Measurements from ENCODE around the gene DDX17. TPM values are rescaled to one million over a fixed set of nuclear protein-coding genes. Genes with fewer than 3 reads are reported as not detected.
A peak's percentile ranks its signal among the peaks of the same experiment; 100 is the strongest.

The DDX17 gene
- total and polyA plus RNA-seq, 4 experiments from 2014 or later: 10.0 to 960 (median 486) TPM

DNA sequence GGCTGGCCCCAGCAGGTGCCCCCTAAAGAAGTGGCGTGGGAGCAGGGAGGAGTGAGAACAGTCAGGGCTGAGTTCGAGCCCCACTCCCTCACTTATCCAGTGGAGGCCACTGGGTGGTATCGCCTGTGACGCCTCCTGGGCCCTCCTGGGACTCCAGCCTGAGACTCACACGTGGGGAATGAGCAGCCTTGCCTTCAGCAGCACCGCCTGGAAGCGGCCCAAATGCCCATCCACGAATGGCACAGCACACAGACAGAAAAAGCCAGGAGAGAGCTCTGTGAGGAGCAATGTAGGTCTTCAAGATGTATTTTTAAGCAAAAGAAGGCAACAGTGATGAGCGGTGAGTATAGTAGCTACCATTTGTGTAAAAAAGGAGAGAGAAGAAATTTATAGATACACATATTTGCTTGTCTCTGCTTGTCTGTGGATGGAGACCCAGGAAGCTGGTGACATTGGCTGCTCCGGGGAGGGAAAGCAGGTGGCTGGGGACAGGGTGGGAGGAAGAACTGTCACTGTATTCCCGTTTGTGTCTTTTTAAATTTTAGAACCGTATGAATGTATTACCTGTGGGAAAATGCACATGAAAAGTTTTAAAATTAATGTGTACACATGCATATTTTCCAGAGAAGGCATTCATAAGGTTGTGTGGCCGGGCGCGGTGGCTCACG lies 64.4 kb downstream of the DDX17 start:
- intact Hi-C loops (cut with micrococcal nuclease): no loop called here
- no peaks in the 10 kb centered on the region for H3K27me3 ChIP-seq (ENCODE audit: insufficient read depth, low read length)
- ChIA-PET POLR2A (ENCODE audit: partially characterized antibody) (no interaction called here), CTCF (ENCODE audit: partially characterized antibody) (no interaction called here)
- Mint-ChIP-seq H3K4me1 (no peaks in the 10 kb centered on the region), H3K27me3 (peaks cover 6 to 15% of the 10 kb centered on the region in 2 donors), H3K4me3 (no peak overlapping the region), H3K36me3 (no peaks in the 10 kb centered on the region), H3K27ac (no peak overlapping the region), H3K9me3 (peaks cover 0 to 3% (median 0%) of the 10 kb centered on the region in 8 donors)
- no peak for DNase-seq
- H3K4me3 ChIP-seq (ENCODE audit: low read length in 2 of 2): no peak overlapping the region
- no peaks in the 10 kb centered on the region for H3K9me3 ChIP-seq (ENCODE audit: control insufficient read depth in 1 of 2, low read length in 2 of 2)
- H3K4me1 ChIP-seq (ENCODE audit: insufficient read depth, low read length): no peaks in the 10 kb centered on the region
- no peak overlapping the region for H3K27ac ChIP-seq (ENCODE audit: low read depth, low read length)
- no peaks in the 10 kb centered on the region for H3K36me3 ChIP-seq (ENCODE audit: insufficient read depth, low read length)

DNA sequence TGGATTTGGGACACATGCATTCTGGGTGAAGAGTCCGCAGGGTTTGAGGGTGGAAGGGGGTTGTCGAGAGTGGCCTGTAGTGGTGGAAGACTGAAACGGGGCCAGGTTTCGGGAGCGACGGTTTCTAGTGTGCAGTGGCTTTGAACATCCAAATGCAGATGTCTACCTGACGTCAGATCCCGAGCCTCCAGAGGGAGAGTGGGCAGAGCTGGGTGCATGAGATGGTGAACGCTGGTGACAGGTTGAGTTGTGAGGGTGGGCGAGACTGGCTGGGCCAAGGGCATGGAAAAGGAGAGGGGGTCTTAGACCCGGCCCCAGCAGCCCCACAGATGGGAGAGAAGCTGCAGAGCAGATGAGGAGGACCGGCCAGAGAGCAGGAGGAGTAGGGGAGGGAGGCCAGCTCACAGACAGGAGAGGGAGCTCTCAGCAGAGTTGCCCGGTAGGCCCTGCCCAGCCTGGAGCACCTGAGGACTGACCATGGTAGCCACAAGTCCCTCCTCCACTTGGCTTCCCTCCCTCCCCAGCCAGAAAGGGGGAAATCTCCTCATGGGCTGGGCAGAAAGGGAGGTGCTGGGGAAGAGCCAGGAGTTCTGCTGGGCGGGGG lies 65.3 kb downstream of the DDX17 start:
- Histone ChIP-seq H3K9me3 (ENCODE audit: control insufficient read depth in 1 of 2, low read length in 2 of 2) (no peaks in the 10 kb centered on the region), H3K27ac (ENCODE audit: low read depth, low read length) (no peak overlapping the region), H3K4me3 (ENCODE audit: low read length in 2 of 2) (no peak overlapping the region), H3K36me3 (ENCODE audit: insufficient read depth, low read length) (no peaks in the 10 kb centered on the region), H3K27me3 (ENCODE audit: insufficient read depth, low read length) (no peaks in the 10 kb centered on the region), H3K4me1 (ENCODE audit: insufficient read depth, low read length) (no peaks in the 10 kb centered on the region)
- Mint-ChIP-seq H3K9me3 (peaks cover 0 to 3% (median 0%) of the 10 kb centered on the region in 8 donors), H3K27ac (peak overlapping the region in 1 of 7 donors; percentile 27), H3K4me3 (no peak overlapping the region), H3K4me1 (no peaks in the 10 kb centered on the region), H3K27me3 (peaks cover 6 to 17% of the 10 kb centered on the region in 2 donors), H3K36me3 (no peaks in the 10 kb centered on the region)
- ChIA-PET CTCF (ENCODE audit: partially characterized antibody) (no interaction called here), POLR2A (ENCODE audit: partially characterized antibody) (no interaction called here)
- DNase-seq: no peak
- intact Hi-C loops (cut with micrococcal nuclease): no loop called here

DNA sequence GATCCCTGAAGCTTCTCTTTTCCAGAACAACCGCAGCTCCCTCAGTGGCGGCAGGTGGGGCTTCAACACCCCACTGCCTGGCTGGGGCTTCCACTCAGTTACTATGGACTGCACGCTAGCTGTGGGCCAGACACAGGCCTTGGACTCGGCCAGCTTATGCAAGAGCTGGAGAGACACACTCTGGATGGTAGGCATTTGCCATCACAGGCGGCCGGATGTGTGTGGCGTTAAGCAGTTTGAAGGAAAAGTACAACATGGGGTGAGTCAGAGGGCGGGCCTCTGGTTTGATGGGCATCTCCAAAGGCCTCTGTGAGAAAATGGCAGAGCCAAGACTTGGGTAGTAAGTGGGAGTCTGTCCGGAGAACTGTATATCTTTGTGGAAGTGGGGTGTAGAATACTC lies 68.7 kb downstream of the DDX17 start:
- Mint-ChIP-seq H3K36me3 (no peaks in the 10 kb centered on the region), H3K27ac (peak overlapping the region in 1 of 7 donors; percentile 30), H3K4me3 (no peak overlapping the region), H3K27me3 (peaks cover 6 to 8% of the 10 kb centered on the region in 2 donors), H3K9me3 (peaks cover 0 to 2% (median 0%) of the 10 kb centered on the region in 8 donors), H3K4me1 (no peaks in the 10 kb centered on the region)
- Histone ChIP-seq H3K27me3 (ENCODE audit: insufficient read depth, low read length) (no peaks in the 10 kb centered on the region), H3K4me3 (ENCODE audit: low read length in 2 of 2) (no peak overlapping the region), H3K36me3 (ENCODE audit: insufficient read depth, low read length) (no peaks in the 10 kb centered on the region), H3K9me3 (ENCODE audit: control insufficient read depth in 1 of 2, low read length in 2 of 2) (no peaks in the 10 kb centered on the region), H3K27ac (ENCODE audit: low read depth, low read length) (no peak overlapping the region), H3K4me1 (ENCODE audit: insufficient read depth, low read length) (no peaks in the 10 kb centered on the region)
- CTCF ChIA-PET (ENCODE audit: partially characterized antibody): no interaction called here
- no peak for DNase-seq
- intact Hi-C loops (cut with micrococcal nuclease): no loop called here
- POLR2A ChIA-PET (ENCODE audit: partially characterized antibody): no interaction called here

DNA sequence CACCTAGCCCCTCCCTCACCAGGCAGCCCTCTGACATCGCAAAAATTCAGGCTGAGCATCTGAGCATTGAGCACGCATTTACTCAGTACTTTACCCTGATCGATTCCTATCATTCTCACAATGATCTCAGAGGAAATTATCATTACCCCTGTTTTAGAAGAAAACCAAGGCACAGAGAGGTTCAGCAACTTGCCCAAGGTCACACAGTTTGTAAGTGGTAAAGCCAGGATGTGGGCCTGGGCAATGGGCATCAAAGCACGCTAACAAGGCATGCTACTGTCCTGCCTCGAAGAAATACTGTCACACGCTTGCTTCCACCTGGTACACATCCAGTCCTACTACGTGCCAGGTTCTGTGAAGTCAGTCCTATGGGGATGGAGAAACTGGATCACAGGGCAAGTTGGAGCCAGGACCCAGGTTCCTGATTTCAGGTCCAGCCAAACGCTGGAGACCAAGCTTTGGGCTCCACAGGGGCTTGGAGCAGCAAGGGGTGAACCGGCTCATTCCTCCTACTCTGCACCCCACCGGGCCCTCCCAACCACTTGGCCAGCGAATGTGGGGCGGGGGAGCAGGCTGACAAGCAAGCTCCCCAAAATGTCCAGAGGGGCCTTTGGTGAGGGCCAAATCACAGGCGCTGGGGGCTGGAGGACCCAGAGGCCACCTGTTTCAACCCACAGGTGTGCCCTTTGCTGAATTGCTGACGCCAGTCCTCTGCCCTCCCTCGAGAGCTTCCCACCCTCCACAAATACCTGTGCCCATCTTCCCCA lies 69.3 kb downstream of the DDX17 start:
- Histone ChIP-seq H3K4me3 (ENCODE audit: low read length in 2 of 2) (no peak overlapping the region), H3K27ac (ENCODE audit: low read depth, low read length) (no peak overlapping the region), H3K4me1 (ENCODE audit: insufficient read depth, low read length) (no peaks in the 10 kb centered on the region), H3K36me3 (ENCODE audit: insufficient read depth, low read length) (no peaks in the 10 kb centered on the region), H3K9me3 (ENCODE audit: control insufficient read depth in 1 of 2, low read length in 2 of 2) (no peaks in the 10 kb centered on the region), H3K27me3 (ENCODE audit: insufficient read depth, low read length) (no peaks in the 10 kb centered on the region)
- H3K27me3 Mint-ChIP-seq: peaks cover 6 to 8% of the 10 kb centered on the region in 2 donors
- CTCF ChIA-PET (ENCODE audit: partially characterized antibody): no interaction called here
- H3K27ac Mint-ChIP-seq: no peak overlapping the region
- no peak overlapping the region for H3K4me3 Mint-ChIP-seq
- no peaks in the 10 kb centered on the region for H3K36me3 Mint-ChIP-seq
- POLR2A ChIA-PET (ENCODE audit: partially characterized antibody): no interaction called here
- H3K9me3 Mint-ChIP-seq: peaks cover 0 to 2% (median 0%) of the 10 kb centered on the region in 8 donors
- intact Hi-C loops (cut with micrococcal nuclease): no loop called here
- DNase-seq: no peak
- no peaks in the 10 kb centered on the region for H3K4me1 Mint-ChIP-seq

- Mint-ChIP-seq H3K27ac (peak overlapping the region in 1 of 7 donors; percentile 43), H3K4me1 (no peaks in the 10 kb centered on the region), H3K27me3 (peaks cover 6 to 8% of the 10 kb centered on the region in 2 donors), H3K9me3 (peaks cover 0 to 2% (median 0%) of the 10 kb centered on the region in 8 donors), H3K4me3 (no peak overlapping the region), H3K36me3 (no peaks in the 10 kb centered on the region)
- ChIA-PET CTCF (ENCODE audit: partially characterized antibody) (no interaction called here), POLR2A (ENCODE audit: partially characterized antibody) (no interaction called here)
- intact Hi-C loops (cut with micrococcal nuclease): no loop called here
- Histone ChIP-seq H3K4me3 (ENCODE audit: low read length in 2 of 2) (no peak overlapping the region), H3K27ac (ENCODE audit: low read depth, low read length) (no peak overlapping the region), H3K9me3 (ENCODE audit: control insufficient read depth in 1 of 2, low read length in 2 of 2) (no peaks in the 10 kb centered on the region), H3K27me3 (ENCODE audit: insufficient read depth, low read length) (no peaks in the 10 kb centered on the region), H3K36me3 (ENCODE audit: insufficient read depth, low read length) (no peaks in the 10 kb centered on the region), H3K4me1 (ENCODE audit: insufficient read depth, low read length) (no peaks in the 10 kb centered on the region)
- no peak for DNase-seq
Observed at GRCh38 chr22:38435965-38436364, 70.1 kb downstream of the DDX17 start.

- intact Hi-C loops (cut with micrococcal nuclease): no loop called here
- Histone ChIP-seq H3K4me3 (ENCODE audit: low read length in 2 of 2) (no peak overlapping the region), H3K27ac (ENCODE audit: low read depth, low read length) (no peak overlapping the region), H3K9me3 (ENCODE audit: control insufficient read depth in 1 of 2, low read length in 2 of 2) (no peaks in the 10 kb centered on the region), H3K27me3 (ENCODE audit: insufficient read depth, low read length) (no peaks in the 10 kb centered on the region), H3K4me1 (ENCODE audit: insufficient read depth, low read length) (no peaks in the 10 kb centered on the region), H3K36me3 (ENCODE audit: insufficient read depth, low read length) (no peaks in the 10 kb centered on the region)
- H3K27me3 Mint-ChIP-seq: peaks cover 5 to 6% of the 10 kb centered on the region in 2 donors
- POLR2A ChIA-PET (ENCODE audit: partially characterized antibody): no interaction called here
- H3K36me3 Mint-ChIP-seq: no peaks in the 10 kb centered on the region
- no peak overlapping the region for H3K4me3 Mint-ChIP-seq
- no peaks in the 10 kb centered on the region for H3K4me1 Mint-ChIP-seq
- DNase-seq: no peak
- peaks cover 0 to 2% (median 0%) of the 10 kb centered on the region in 8 donors for H3K9me3 Mint-ChIP-seq
- H3K27ac Mint-ChIP-seq: no peak overlapping the region
- CTCF ChIA-PET (ENCODE audit: partially characterized antibody): no interaction called here
Observed at GRCh38 chr22:38435010-38435409, 71.1 kb downstream of the DDX17 start.

DNA sequence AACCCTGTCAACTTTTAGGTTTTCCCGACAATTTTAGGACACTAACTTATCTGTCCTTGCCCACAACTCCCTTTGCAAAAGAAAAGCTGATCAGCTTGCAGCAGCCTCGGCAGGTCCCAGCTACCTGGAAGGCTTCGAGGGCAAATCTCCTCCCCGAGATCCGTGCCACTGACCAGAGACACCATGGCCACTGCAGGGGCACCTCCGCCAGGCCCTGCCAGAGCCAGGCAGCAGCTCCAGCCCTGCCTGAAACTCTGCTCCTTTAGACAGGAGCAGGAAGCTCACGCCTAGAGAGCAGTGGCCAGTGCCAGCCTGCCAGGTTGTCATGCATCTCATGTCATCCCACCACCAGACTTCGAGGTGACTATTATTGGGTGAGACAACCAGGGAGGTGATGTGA lies 72.2 kb downstream of the DDX17 start:
- ChIA-PET POLR2A (ENCODE audit: partially characterized antibody) (no interaction called here), CTCF (ENCODE audit: partially characterized antibody) (no interaction called here)
- no peaks in the 10 kb centered on the region for H3K4me1 Mint-ChIP-seq
- H3K9me3 Mint-ChIP-seq: peaks cover 0 to 2% (median 0%) of the 10 kb centered on the region in 8 donors
- Histone ChIP-seq H3K9me3 (ENCODE audit: control insufficient read depth in 1 of 2, low read length in 2 of 2) (no peaks in the 10 kb centered on the region), H3K27me3 (ENCODE audit: insufficient read depth, low read length) (no peaks in the 10 kb centered on the region), H3K27ac (ENCODE audit: low read depth, low read length) (no peak overlapping the region), H3K4me3 (ENCODE audit: low read length in 2 of 2) (no peak overlapping the region), H3K36me3 (ENCODE audit: insufficient read depth, low read length) (no peaks in the 10 kb centered on the region), H3K4me1 (ENCODE audit: insufficient read depth, low read length) (no peaks in the 10 kb centered on the region)
- peaks cover 5 to 6% of the 10 kb centered on the region in 2 donors for H3K27me3 Mint-ChIP-seq
- DNase-seq: no peak
- intact Hi-C loops (cut with micrococcal nuclease): no loop called here
- no peaks in the 10 kb centered on the region for H3K36me3 Mint-ChIP-seq
- H3K4me3 Mint-ChIP-seq: no peak overlapping the region
- no peak overlapping the region for H3K27ac Mint-ChIP-seq

Measured in CD4-positive, alpha-beta memory T cell (primary cell).